GM19238 (cell line): ENCODE measurements around the gene MTURN.

Experiments
- DNase-seq: peaks from one replicate; pipeline ENCODE4 v3.0.0; 2011; ENCODE audit warnings: low spot score; ENCODE audit not compliant: insufficient read length

Gene MTURN

GRCh38 chr7:30159698-30160143 is 24.9 kb downstream of the MTURN start:
- DNase-seq: no peak

- no peak for DNase-seq
Measured at GRCh38 chr7:30160329-30160728, 25.5 kb downstream of the MTURN start.

GRCh38 chr7:30162133-30162532 is 27.3 kb downstream of the MTURN start:
- no peak for DNase-seq

GRCh38 chr7:30162622-30163124 is 27.9 kb downstream of the MTURN start:
- no peak for DNase-seq

- DNase-seq: no peak
Measured at GRCh38 chr7:30163231-30163894, 28.6 kb downstream of the MTURN start.

GRCh38 chr7:30164567-30164966 is 29.8 kb downstream of the MTURN start:
- DNase-seq: no peak

GRCh38 chr7:30165590-30165989 is 30.8 kb downstream of the MTURN start:
- no peak for DNase-seq

GRCh38 chr7:30166155-30166840 is 31.5 kb downstream of the MTURN start:
- DNase-seq: no peak

- DNase-seq: no peak
Measured at GRCh38 chr7:30166841-30167235, 32.1 kb downstream of the MTURN start.

- no peak for DNase-seq
Measured at GRCh38 chr7:30167901-30168300, 33.1 kb downstream of the MTURN start.

GRCh38 chr7:30168835-30169573 is 34.2 kb downstream of the MTURN start:
- DNase-seq: no peak

GRCh38 chr7:30169579-30169978 is 34.8 kb downstream of the MTURN start:
- no peak for DNase-seq

GRCh38 chr7:30170476-30171205 is 35.9 kb downstream of the MTURN start:
- DNase-seq: no peak

- no peak for DNase-seq
Measured at GRCh38 chr7:30171766-30172447, 37.1 kb downstream of the MTURN start.

- DNase-seq: no peak
Measured at GRCh38 chr7:30172451-30172850, 37.7 kb downstream of the MTURN start.

GRCh38 chr7:30173058-30173897 is 38.5 kb downstream of the MTURN start:
- no peak for DNase-seq

- no peak for DNase-seq
Measured at GRCh38 chr7:30175180-30175579, 40.4 kb downstream of the MTURN start.

- no peak for DNase-seq
Measured at GRCh38 chr7:30175636-30176147, 40.9 kb downstream of the MTURN start.

- no peak for DNase-seq
Measured at GRCh38 chr7:30176463-30177109, 41.8 kb downstream of the MTURN start.
